ENCODE measurements around the gene MT1B.
"Not testable (repeated sequence)": the region's sequence is repeated elsewhere in the genome, so short reads cannot be mapped to it uniquely, and the experiment has no call there.

Gene MT1B

DNA sequence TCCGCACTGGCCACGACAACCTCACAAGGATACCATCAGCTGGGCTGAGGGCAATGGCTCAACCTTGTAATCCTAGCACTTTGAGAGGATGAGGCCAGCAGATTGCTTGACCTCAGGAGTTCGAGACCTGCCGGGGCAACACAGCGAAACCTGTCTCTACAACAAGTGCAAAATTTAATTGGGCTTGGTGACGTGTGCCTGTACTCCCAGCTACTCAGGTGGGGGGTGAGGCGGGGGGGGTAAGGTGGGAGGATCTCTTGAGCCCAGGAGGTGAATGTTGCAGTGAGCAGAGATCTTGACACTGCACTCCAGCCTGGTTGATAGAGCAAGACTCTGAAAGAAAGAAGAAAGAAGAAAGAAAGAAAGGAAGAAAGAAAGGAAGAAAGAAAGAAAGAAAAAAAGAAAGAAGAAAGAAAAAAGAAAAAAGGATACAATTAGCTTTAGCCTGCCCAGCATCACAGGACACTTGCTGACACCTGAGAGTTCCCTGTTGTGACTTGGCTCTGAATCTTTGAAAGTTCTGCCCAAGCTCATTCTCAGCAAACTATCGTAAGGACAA lies 31.3 kb upstream of the MT1B start:
- no peak for DNase-seq (ENCODE audit: low read depth)

DNA sequence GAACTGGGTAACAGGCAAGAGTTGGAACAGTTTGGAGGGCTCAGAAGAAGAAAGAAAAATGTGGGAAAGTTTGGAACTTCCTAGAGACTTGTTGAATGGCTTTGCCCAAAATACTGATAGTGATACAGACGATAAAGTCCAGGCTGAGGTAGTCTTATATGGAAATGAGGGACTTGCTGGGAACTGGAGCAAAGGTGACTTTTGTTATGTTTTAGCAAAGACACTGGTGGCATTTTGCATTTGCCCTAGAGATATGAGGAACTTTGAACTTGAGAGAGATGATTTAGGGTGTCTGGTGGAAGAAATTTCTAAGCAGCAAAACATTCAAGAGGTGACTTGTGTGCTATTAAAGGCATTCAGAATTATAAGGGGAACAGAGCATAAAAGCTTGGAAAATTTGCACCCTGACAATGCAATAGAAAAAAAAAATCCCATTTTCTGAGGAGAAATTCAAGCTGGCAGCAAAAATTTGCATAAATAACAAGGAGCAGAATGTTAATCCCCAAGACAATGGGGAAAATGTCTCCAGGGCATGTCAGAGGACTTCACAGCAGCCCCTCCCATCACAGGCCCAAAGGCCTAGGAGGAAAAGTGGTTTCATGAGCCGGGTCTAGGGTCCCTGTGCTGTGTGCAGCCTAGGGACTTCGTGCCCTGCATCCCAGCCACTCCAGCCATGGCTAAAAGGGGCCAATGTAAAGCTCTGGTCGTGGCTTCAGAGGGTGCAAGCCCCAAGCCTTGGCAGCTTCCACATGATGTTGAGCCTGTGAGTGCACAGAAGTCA lies 29.8 kb upstream of the MT1B start:
- DNase-seq (ENCODE audit: low read depth) = not testable (repeated sequence)

DNA sequence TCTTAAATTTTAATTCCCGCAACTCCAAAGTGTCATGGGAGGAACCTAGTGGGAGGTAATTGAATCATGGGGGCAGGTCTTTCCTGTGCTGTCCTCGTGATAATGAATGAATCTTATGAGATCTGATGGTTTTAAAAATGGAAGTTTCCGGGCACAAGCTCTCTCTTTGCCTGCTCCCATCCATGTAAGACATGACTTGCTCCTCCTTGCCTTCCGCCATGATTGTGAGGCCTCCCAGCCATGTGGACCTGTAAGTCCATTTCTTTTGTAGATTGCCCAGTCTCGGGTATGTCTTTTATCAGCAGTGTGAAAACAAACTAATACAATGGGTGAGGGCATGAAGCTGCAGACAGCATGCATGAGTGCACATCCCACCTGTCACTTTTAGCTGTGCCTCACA lies 28.5 kb upstream of the MT1B start:
- DNase-seq (ENCODE audit: low read depth) = not testable (repeated sequence)

DNA sequence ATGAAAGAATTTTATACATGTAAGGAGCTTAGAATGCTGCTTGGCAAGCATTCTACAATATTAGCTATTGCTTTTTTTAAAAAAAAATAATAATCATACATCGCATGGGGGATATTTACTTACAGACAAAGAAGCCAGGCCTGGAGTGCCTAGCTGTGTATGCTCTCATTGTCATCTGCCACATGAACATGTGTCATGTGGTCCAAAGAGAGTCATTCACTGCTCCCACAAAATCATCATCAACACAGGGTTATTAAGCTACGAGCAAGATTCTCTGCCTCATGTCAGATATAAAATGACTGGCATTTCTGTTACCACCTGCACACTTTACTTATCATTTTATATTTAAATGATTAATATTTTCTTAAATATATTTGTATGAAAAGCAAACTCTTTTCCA lies 28.0 kb upstream of the MT1B start:
- DNase-seq (ENCODE audit: low read depth) = no peak

DNA sequence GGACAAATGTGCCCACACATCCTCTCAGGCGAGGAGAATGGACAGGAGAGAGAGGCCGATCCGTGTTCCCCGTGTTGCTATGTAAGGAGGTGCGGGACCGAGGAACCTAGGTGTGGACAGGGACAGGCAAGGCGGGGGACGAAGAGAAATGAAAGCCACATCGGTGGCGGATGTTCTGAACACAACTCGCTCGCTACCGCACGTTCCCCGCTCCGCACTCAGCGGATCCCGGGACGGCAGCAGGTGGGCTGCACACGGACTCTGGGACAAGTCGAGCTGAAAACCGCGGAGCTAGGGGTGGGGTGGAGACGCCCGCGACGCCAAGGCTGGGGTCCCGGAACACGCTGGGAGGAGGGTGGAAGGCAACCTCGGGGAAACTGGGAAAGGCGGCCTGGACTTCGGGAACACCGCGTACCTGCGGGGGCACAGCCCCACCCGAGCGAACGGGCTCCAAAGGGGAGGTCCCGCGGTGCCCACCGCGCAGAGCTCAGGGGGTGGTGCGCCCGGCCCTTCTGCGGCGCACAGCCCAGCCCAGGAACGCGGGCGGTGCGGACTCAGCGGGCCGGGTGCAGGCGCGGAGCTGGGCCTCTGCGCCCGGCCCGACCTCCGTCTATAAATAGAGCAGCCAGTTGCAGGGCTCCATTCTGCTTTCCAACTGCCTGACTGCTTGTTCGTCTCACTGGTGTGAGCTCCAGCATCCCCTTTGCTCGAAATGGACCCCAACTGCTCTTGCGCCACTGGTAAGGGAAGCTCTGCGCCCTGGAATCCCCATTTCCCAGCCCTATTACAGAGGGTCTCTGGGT lies 26.3 kb upstream of the MT1B start, which contains the start of gene MT1E:
MT1E (plus strand) TSS at position 642 of the 803 bp plus-strand sequence; CDS start at position 713, 71 bp downstream.
- DNase-seq (ENCODE audit: low read depth) = no peak

DNA sequence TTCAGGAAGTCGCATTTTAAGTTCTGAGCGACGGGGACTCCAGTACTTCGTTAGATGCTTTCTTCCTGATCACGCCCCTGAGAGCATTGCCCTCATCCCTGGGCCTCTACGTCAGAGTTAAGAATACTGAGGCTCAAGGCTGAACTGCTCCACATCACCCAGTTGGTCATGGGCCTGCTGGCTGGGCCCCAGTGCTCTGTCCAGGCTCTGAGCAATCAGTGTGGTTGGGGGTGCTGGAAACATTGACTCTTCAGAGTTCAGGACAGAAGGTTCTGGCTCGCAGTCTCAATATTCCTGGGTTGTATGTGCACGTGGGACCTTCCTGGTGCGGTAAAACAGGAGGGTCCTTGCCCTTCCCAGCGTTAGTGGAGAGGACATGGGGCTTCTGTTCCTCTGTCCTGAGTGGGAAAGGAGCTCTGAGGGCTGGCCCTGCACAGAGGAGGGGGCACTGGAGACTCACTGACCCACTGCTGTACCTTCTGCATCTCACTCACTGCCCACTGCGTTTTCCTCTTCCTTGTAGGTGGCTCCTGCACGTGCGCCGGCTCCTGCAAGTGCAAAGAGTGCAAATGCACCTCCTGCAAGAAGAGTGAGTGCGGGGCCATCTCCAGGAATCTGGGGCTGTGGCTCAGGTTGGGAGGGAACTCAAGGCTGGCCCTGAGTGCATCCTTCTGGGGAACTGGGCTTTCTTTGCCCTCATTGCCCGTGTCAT lies 25.6 kb upstream of the MT1B start:
- DNase-seq (ENCODE audit: low read depth) = no peak

DNA sequence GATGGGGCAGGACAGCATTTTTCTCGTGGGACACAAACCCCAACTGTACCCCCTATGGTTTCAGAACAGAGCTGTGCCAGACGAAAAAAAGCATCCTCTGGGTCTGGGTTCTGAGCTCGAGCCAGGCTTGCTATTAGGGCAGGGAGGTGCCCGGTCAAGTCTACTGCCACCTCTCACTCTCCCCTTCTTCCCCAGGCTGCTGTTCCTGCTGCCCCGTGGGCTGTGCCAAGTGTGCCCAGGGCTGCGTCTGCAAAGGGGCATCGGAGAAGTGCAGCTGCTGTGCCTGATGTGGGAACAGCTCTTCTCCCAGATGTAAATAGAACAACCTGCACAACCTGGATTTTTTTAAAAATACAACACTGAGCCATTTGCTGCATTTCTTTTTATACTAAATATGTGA lies 25.0 kb upstream of the MT1B start:
- no peak for DNase-seq (ENCODE audit: low read depth)

DNA sequence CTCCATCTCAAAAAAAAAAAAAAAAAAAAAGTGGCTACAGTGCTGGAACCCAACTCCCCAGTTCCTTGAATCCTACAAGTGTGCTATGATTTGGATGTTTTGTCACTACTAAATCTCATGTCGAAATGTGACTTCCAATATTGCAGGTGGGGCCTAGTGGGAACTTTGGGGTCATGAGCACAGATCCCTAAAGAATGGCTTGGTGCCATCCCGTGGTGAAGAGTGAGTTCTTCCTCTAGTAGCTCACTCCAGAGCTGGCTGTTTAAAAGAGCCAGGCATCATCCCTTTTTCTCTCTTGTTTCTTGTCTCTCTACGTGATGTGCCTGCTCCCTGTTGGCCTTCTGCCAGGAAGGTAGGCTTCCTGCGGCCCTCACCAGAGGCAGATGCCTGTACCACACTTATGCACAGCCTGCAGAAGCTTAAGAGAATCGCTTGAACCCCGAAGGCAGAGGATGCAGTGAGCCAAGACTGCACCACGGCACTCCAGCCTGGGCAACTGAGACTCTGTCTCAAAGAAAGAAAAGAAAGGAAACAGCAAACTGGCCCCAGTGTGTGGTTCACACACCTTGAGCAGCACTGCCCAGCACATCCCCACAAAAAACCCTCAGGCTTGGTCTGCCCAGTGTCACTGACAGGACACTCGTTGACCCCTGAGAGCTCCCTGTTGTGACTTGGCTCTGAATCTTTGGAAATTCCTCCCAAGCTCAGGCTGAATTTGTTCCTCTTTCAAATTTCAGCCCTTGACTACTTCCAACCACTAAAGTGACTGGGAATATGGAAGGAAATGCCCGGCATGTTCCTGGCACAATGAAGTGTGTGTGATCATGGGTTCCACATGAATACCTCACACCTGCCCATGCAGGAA lies 23.0 kb upstream of the MT1B start:
- no peak for DNase-seq (ENCODE audit: low read depth)

DNA sequence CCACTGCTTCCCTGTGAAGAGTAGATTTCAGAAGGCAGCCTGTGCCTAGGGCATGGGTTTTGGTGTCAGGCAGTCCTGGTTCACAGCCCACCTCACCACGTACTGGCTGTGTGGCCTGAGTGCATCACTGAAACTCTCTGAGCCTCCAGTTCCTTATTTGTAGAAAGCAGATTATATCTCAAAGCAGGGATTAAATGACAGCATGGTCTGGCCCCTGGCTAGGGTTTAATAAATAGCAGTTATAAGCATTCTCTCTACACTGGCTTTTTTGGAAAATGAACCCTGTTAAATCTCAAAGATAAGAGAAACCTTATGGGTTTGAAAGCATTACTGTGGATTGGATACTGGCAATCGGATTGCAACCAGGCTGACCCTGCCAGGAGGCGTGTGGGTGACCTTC lies 22.2 kb upstream of the MT1B start:
- DNase-seq (ENCODE audit: low read depth) = no peak

DNA sequence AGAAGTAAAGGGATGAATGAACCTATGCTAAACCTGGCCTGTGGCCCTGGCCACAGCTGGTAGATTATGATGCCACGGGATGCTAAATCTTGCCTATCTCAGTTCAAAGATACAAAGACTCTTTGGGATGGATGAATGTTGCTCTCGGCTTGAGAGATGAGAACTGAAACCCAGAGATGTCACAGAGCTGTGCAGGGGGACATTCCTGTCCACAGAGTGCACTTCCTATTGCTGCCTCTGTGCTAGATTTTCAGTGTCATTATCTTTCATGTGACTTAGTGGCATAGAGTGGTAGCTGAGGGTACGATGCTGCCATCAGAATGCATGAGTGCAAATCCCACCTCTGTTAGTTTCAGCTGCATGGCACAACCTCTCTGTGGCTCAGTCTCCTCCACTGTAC lies 21.6 kb upstream of the MT1B start:
- no peak for DNase-seq (ENCODE audit: low read depth)

DNA sequence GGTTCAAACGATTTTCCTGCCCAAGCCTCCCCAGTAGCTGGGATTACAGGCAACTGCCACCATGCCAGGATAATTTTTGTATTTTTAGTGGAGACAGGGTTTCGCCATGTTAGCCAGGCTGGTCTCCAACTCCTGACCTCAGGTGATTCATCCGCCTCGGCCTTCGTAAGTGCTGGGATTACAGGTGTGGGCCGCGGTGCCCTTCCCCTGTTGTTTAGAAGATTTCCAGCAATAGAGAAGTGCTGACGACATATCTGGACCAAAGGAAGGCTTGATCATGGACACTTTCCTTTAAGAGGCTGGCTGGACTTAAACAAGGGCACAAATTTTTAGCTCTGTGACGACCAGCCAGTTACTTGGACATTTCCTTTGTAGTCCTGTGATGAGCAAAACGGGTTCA lies 20.5 kb upstream of the MT1B start:
- no peak for DNase-seq (ENCODE audit: low read depth)

DNA sequence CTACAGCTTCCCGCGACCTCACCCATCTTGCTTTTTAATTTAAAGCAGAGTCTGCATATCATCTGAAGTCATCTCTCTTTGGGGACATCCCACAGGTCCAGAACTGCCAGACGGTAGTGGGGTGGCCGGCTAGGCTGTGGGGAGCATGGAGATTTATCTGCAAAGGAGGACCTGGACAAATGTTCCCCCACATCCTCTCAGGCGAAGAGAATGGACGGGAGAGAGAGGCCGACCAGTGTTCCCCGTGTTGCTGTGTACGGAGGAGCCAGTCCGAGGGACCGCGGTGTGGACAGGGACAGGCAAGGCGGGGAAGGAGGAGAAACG lies 19.9 kb upstream of the MT1B start:
- no peak for DNase-seq (ENCODE audit: low read depth)

DNA sequence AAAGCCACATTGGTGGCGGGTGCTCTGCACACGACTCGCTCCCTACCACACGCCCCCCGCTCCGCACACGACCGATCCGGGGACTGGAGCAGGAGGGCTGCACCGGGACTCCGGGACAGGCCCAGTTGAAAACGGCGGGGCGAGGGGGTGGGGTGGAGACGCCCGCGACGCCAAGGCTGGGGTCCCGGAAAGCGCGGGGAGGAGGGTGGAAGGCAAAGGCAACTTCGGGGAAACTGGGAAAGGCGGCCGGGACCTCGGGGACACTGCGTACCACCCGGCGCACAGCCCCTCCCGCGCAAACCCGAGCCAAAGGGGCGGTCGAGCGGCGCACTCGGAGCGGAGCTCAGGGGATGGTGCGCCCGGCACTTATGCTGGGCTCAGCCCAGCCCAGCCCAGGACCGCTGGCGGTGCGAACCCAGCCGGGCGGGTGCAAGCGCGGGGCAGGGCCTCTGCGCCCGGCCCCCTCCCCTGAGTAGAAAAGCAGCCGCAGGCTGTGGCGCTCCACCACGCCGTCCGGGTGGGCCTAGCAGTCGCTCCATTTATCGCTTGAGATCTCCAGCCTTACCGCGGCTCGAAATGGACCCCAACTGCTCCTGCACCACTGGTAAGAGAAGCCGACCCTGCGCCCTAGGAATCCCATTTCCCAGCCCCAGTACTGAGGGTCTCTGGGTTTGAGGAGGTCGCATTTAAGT lies 19.4 kb upstream of the MT1B start, which contains the start of gene MT1M:
MT1M (plus strand) TSS at position 504 of the 692 bp plus-strand sequence; CDS start at position 577, 73 bp downstream.
- no peak for DNase-seq (ENCODE audit: low read depth)

DNA sequence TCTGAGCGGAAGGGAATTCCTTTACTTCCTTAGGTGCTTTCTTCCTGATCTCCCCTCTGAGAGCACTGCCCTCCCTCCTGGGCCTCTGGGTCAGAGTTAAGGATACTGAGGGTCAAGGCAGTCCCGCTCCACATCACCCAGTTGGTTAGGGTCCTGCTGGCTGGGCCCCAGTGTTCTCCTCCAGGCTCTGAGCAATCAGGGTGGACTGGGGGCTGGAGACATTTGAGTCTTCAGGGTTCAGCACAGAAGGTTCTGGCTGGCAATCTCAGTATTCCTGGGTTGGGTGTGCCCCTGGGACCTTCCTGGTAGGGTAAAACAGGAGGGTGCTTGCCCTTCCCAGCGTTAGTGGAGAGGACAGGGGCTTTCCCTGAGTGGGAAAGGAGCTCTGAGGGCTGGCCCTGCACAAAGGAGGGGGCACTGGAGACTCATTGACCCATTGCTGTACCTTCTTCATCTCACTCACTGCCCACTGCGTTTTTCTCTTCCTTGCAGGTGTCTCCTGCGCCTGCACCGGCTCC lies 18.8 kb upstream of the MT1B start:
- DNase-seq (ENCODE audit: low read depth) = no peak

DNA sequence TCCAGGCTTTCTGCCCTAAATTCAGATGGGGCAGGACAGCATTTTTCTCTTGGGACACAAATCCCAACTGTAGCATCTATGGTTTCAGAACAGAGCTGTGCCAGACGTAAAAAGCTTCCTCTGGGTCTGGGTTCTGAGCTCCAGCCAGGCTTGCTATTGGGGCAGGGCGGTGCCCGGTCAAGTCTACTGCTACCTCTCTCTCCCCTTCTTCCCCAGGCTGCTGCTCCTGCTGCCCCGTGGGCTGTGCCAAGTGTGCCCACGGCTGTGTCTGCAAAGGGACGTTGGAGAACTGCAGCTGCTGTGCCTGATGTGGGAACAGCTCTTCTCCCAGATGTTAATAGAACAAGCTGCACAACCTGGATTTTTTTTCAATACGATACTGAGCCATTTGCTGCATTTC lies 18.2 kb upstream of the MT1B start:
- no peak for DNase-seq (ENCODE audit: low read depth)

DNA sequence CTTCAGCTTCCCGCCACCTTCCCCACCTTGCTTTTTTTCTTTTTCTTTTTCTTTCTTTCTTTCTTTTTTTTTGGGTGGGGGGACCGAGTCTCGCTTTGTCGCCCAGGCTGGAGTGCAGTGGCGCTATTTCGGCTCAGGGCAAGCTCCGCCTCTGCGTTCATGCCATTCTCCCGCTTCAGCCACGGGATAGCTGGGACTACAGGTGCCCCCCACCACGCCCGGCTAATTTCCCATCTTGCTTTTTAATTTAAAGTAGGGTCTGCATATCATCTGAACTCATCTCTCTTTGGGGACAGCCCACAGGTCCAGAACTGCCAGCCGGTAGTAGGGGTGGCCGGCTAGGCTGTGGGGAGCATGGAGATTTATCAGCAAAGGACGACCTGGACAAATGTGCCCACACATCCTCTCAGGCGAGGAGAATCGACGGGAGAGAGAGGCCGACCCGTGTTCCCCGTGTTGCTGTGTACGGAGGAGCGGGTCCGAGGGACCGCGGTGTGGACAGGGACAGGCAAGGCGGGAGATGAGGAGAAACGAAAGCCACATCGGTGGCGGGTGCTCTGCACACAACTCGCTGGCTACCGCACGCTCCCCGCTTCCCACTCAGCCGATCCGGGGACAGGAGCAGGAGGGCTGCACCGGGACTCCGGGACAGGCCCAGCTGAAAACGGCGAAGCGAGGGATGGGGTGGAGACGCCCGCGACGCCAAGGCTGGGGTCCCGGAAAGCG lies 16.8 kb upstream of the MT1B start:
- no peak for DNase-seq (ENCODE audit: low read depth)

DNA sequence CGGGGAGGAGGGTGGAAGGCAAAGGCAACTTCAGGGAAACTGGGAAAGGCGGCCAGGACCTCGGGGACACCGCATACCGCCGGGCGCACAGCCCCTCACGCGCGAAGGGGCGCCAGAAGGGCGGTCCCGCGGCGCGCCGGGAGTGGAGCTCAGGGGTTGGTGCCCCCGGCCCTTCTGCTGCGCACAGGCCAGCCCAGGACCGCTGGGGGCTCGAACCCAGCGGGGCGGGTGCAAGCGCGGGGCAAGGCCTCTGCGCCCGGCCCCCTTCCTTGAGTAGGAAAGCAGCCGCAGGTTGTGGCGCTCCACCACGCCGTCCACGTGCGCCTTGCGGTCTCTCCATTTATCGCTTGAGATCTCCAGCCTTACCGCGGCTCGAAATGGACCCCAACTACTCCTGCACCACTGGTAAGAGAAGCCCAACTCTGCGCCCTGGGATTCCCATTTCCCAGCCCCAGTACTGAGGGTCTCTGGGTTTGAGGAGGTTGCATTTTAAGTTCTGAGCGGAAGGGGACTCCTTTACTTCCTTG lies 16.2 kb upstream of the MT1B start:
- DNase-seq (ENCODE audit: low read depth) = no peak

DNA sequence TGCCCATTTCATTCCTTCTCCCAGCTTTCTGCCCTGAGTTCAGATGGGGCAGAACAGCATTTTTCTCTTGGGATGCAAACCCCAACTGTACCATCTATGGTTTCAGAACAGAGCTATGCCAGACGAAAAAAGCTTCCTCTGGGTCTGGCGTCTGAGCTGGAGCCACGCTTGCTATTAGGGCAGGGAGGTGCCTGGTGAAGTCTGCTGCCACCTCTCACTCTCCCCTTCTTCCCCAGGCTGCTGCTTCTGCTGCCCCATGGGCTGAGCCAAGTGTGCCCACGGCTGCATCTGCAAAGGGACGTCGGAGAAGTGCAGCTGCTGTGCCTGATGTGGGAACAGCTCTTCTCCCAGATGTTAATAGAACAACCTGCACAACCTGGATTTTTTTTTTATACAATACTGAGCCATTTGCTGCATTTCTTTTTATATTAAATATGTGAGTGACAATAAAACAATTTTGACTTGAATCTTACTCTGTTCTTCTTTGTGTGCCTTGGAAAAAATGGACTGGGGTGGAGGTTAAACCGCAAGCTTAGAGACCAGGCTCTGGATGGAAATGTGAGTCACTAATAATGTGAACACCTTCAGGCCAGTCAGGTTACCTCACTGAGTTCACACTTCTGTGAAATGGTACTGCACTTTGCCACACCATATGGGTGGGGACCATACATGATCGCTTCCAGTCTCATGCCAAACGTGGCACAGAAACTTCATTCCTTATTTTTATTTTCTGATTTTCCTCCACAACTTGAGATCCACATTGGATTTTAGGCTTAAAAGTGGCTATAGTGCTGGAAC lies 14.9 kb upstream of the MT1B start:
- no peak for DNase-seq (ENCODE audit: low read depth)

All from T-helper 22 cell (primary cell).